ENCODE results near the gene POU5F1. TPM values are rescaled to one million over a fixed set of nuclear protein-coding genes. Genes with fewer than 3 reads are reported as not detected.

Gene POU5F1
- total RNA-seq, 2 experiments from 2014 or later, result 0.22 to 0.34 TPM

GRCh38 chr6:31118178-31118577, 52.3 kb downstream of the POU5F1 start:
- Mint-ChIP-seq H3K4me1 (no peaks in the 10 kb centered on the region), H3K9me3 (no peaks in the 10 kb centered on the region), H3K27ac (no peak overlapping the region), H3K36me3 (no peaks in the 10 kb centered on the region), H3K4me3 (no peak overlapping the region), H3K27me3 (peaks cover 4% of the 10 kb centered on the region)
- POLR2A ChIA-PET, result no interaction called here
- ATAC-seq (ENCODE audit: low read depth) (no peak), DNase-seq (no peak)

- no peaks in the 10 kb centered on the region for H3K36me3 Mint-ChIP-seq
- H3K9me3 Mint-ChIP-seq, result no peaks in the 10 kb centered on the region
- H3K27ac Mint-ChIP-seq, result no peak overlapping the region
- no peak for ATAC-seq (ENCODE audit: low read depth)
- H3K4me3 Mint-ChIP-seq, result no peak overlapping the region
- POLR2A ChIA-PET, result no interaction called here
- H3K4me1 Mint-ChIP-seq, result no peaks in the 10 kb centered on the region
- DNase-seq, result no peak
- peaks cover 6% of the 10 kb centered on the region for H3K27me3 Mint-ChIP-seq
Observed at GRCh38 chr6:31116661-31117385, 53.7 kb downstream of the POU5F1 start.

GRCh38 chr6:31115941-31116560, 54.4 kb downstream of the POU5F1 start:
- no peaks in the 10 kb centered on the region for H3K9me3 Mint-ChIP-seq
- H3K4me1 Mint-ChIP-seq, result no peaks in the 10 kb centered on the region
- H3K36me3 Mint-ChIP-seq, result no peaks in the 10 kb centered on the region
- peaks cover 6% of the 10 kb centered on the region for H3K27me3 Mint-ChIP-seq
- no peak for DNase-seq
- no peak for ATAC-seq (ENCODE audit: low read depth)
- no peak overlapping the region for H3K27ac Mint-ChIP-seq
- H3K4me3 Mint-ChIP-seq, result no peak overlapping the region
- POLR2A ChIA-PET, result no interaction called here

- POLR2A ChIA-PET, result no interaction called here
- Mint-ChIP-seq H3K27ac (no peak overlapping the region), H3K27me3 (peaks cover 6% of the 10 kb centered on the region), H3K36me3 (no peaks in the 10 kb centered on the region), H3K9me3 (no peaks in the 10 kb centered on the region), H3K4me1 (no peaks in the 10 kb centered on the region), H3K4me3 (no peak overlapping the region)
- ATAC-seq (ENCODE audit: low read depth) (no peak), DNase-seq (no peak)
Observed at GRCh38 chr6:31114970-31115849, 55.3 kb downstream of the POU5F1 start.

- Mint-ChIP-seq H3K36me3 (no peaks in the 10 kb centered on the region), H3K27ac (no peak within 1 kb of the TSS), H3K4me3 (no peak within 1 kb of the TSS), H3K4me1 (no peaks in the 10 kb centered on the region), H3K9me3 (no peaks in the 10 kb centered on the region), H3K27me3 (peaks cover 8% of the 10 kb centered on the region)
- DNase-seq (no peak), ATAC-seq (ENCODE audit: low read depth) (no peak)
- POLR2A ChIA-PET, result no interaction called here
Observed at GRCh38 chr6:31114541-31114878, 56.0 kb downstream of the POU5F1 start, which contains the start of gene PSORS1C1. PSORS1C1 (plus strand) TSS chr6:31114800; CDS start chr6:31129633, 14,833 bp downstream.

Other genes starting within 250 kb of the POU5F1 start
- not detected for gene SFTA2, start 238.5 kb downstream of the POU5F1 start, total RNA-seq
- not detected for gene MUCL3, start 229.7 kb downstream of the POU5F1 start, total RNA-seq
- gene MUC21, start 187.0 kb downstream of the POU5F1 start, total RNA-seq, result not detected
- gene MUC22, start 160.2 kb downstream of the POU5F1 start, total RNA-seq, result not detected
- gene C6orf15, start 58.1 kb downstream of the POU5F1 start, total RNA-seq, result not detected
- not detected for gene PSORS1C1, start 55.9 kb downstream of the POU5F1 start, total RNA-seq
- not detected for gene CDSN, start 50.2 kb downstream of the POU5F1 start, total RNA-seq
- gene PSORS1C2, start 31.6 kb downstream of the POU5F1 start, total RNA-seq, result not detected
- gene CCHCR1, start 12.9 kb downstream of the POU5F1 start, total RNA-seq, result 10 to 100 TPM; 52.5 to 57.7 TPM
- gene TCF19, start 12.1 kb downstream of the POU5F1 start, total RNA-seq, result 10 to 100 TPM; 81.0 to 83.3 TPM
- 1,000 to 10,000 TPM; 1,328 to 1,360 TPM for gene HLA-C, start 101.4 kb upstream of the POU5F1 start, total RNA-seq
- 1,000 to 10,000 TPM; 5,415 to 5,542 TPM for gene HLA-B, start 186.5 kb upstream of the POU5F1 start, total RNA-seq
- gene MICA, start 232.9 kb upstream of the POU5F1 start, total RNA-seq, result 10 to 100 TPM; 24.1 to 25.8 TPM

Data from activated naive CD8-positive, alpha-beta T cell treated with anti-CD3 and anti-CD28 coated beads, Interleukin-2, amount 10 ng/mL, durations not matched to agents 7 days and 5 days (primary cell).